Endothelial cell of umbilical vein (primary cell): ENCODE measurements around the gene PPP1R1C. TPM values are rescaled to one million over a fixed set of nuclear protein-coding genes. Genes with fewer than 3 reads are reported as not detected.
"Not testable (repeated sequence)": the region's sequence is repeated elsewhere in the genome, so short reads cannot be mapped to it uniquely, and the experiment has no call there.

ENCODE experiments used
- BruUV-seq: library from RNA; stranded (reverse); fragments of 400-500 nt; replicated peaks from 2 replicates; lab custom pipeline; 2021; lab: Mats Ljungman, UMichigan
- CTCF ChIA-PET: fragments of 300-600, 350-600 bp; sonication (Branson Sonifier 250); formaldehyde crosslinking; loops from one replicate; lab custom pipeline; 2021; ENCODE audit warnings: antibody characterized with exemption, inconsistent platforms; lab: Charles Lee
- POLR2A ChIA-PET: fragments of 300-600, 350-600 bp; sonication (Branson Sonifier 250); formaldehyde crosslinking; loops from one replicate; lab custom pipeline; 2021; ENCODE audit warnings: antibody characterized with exemption, inconsistent platforms; lab: Charles Lee
- DNase-seq: peaks from one replicate; pipeline ENCODE4 v3.0.0-alpha.2; 2011; ENCODE audit warnings: low read depth, low spot score
- FAIRE-seq: peaks from 2 replicates; lab custom pipeline; 2011; peaks lifted over from hg19 to GRCh38; lab: Jason Lieb, UNC
- H2AFZ ChIP-seq: 2 replicates; pipeline ENCODE4 v1.6.0; 2012; ENCODE audit warnings: low read depth, low read length, control low read depth, inconsistent platforms
- H3K27ac ChIP-seq: 2 replicates; pipeline ENCODE4 v1.5.1; 2011; ENCODE audit warnings: low read depth, mild to moderate bottlenecking, control low read depth, low read length, moderate library complexity; ENCODE audit not compliant: insufficient read depth
- H3K27me3 ChIP-seq, 2 experiments: 2 replicates each; pipeline versions ENCODE4 v1.6.0 to v1.6.1; 2011; ENCODE audit warnings: low read length in 2 of 2, mixed read lengths in 1 of 2; ENCODE audit not compliant: control insufficient read depth in 2 of 2, insufficient read depth in 2 of 2
- H3K36me3 ChIP-seq, 2 experiments: 2 replicates in 1 of 2; 3 replicates in 1 of 2; pipeline ENCODE4 v1.5.1; 2011; ENCODE audit warnings: low read length in 2 of 2, mild to moderate bottlenecking in 1 of 2, moderate library complexity in 1 of 2; ENCODE audit not compliant: control insufficient read depth in 2 of 2, insufficient read depth in 2 of 2; ENCODE audit errors: extremely low read depth in 1 of 2
- H3K4me1 ChIP-seq: 3 replicates; pipeline ENCODE4 v1.5.1; 2011; ENCODE audit warnings: mild to moderate bottlenecking, low read length; ENCODE audit not compliant: control insufficient read depth, insufficient read depth; ENCODE audit errors: extremely low read depth
- H3K4me2 ChIP-seq: 2 replicates; pipeline ENCODE4 v1.6.1; 2011; ENCODE audit warnings: low read length, control low read depth, mixed read lengths; ENCODE audit not compliant: insufficient read depth
- H3K4me3 ChIP-seq, 3 experiments: fragments of 200-600 bp in 1 of 3; sonication (generic), shearing (Covaris generic) in 1 of 3; replicated peaks in 1 of 3; 2 replicates each; pipeline ENCODE4 v1.5.1; 2011 to 2016; ENCODE audit warnings: control low read depth in 3 of 3, low read length in 3 of 3, mild to moderate bottlenecking in 2 of 3, inconsistent platforms in 1 of 3, low read depth in 1 of 3, moderate library complexity in 1 of 3; ENCODE audit not compliant: insufficient read depth in 1 of 3
- H3K79me2 ChIP-seq: 2 replicates; pipeline ENCODE4 v1.6.0; 2012; ENCODE audit warnings: low read length, inconsistent platforms; ENCODE audit not compliant: control insufficient read depth, insufficient read depth
- H3K9ac ChIP-seq: replicated peaks from 2 replicates; pipeline ENCODE3; 2011; ENCODE audit warnings: low read length, control low read depth; ENCODE audit not compliant: insufficient read depth; ENCODE audit errors: extremely low read depth
- H3K9me1 ChIP-seq: replicated peaks from 3 replicates; pipeline ENCODE4 v1.6.0; 2011; ENCODE audit warnings: mild to moderate bottlenecking, low read length; ENCODE audit not compliant: control insufficient read depth, insufficient read depth; ENCODE audit errors: extremely low read depth
- H3K9me3 ChIP-seq: replicated peaks from 2 replicates; pipeline ENCODE4 v1.5.1; 2012; ENCODE audit warnings: low read length, inconsistent platforms; ENCODE audit not compliant: control insufficient read depth, insufficient read depth
- H4K20me1 ChIP-seq: replicated peaks from 2 replicates; pipeline ENCODE3; 2011; ENCODE audit warnings: mild to moderate bottlenecking, low read length; ENCODE audit not compliant: control insufficient read depth, insufficient read depth; ENCODE audit errors: extremely low read depth
- EZH2 ChIP-seq: IDR thresholded peaks from 2 replicates; pipeline ENCODE4 v1.6.1; 2012; ENCODE audit warnings: borderline replicate concordance, low read depth, mild to moderate bottlenecking, moderate library complexity, low read length, inconsistent platforms; ENCODE audit not compliant: severe bottlenecking
- FOS ChIP-seq: IDR thresholded peaks from 2 replicates; pipeline ENCODE4 v1.6.1; 2011; ENCODE audit warnings: mild to moderate bottlenecking, low read length, moderate library complexity, borderline replicate concordance; ENCODE audit not compliant: insufficient read depth
- GATA2 ChIP-seq: IDR thresholded peaks from 2 replicates; pipeline ENCODE4 v1.7.0; 2011; ENCODE audit warnings: low read depth, mild to moderate bottlenecking, moderate library complexity, mixed read lengths, low read length; ENCODE audit not compliant: insufficient read length, insufficient read depth
- JUN ChIP-seq: IDR thresholded peaks from 2 replicates; pipeline ENCODE4 v1.6.1; 2011; ENCODE audit warnings: borderline replicate concordance, low read depth; ENCODE audit not compliant: insufficient read length, insufficient read depth
- dilution Hi-C: fragments of 300-500 bp; cut with MboI; formaldehyde crosslinking; loops from one replicate; pipeline ENCODE4 v1.15.0; 2019; ENCODE audit warnings: low sequenced_read_pairs; ENCODE audit not compliant: extremely low pct_ligation_motif_present
- intact Hi-C: fragments of 100-400 bp; cut with micrococcal nuclease; formaldehyde crosslinking; loops from one replicate; pipeline ENCODE4 v1.10.0; 2022
- polyA plus RNA-seq, 4 experiments: library from polyadenylated mRNA; depleted of rRNA in 3 of 4; stranded (reverse) in 3 of 4; unstranded in 1 of 4; fragments of >200 nt; gene quantifications; 2 replicates each; pipeline versions ENCODE4 v1.2.1 to v1.2.3, GENCODE V29; 2011 to 2012; ENCODE audit warnings: missing spikeins in 1 of 4
- total RNA-seq: library from RNA; stranded (reverse); gene quantifications from 2 replicates; pipeline ENCODE4 v1.2.3, GENCODE V29; 2021

Gene PPP1R1C
- total and polyA plus RNA-seq, 2 donors (not counting 3 experiments of a cell fraction or from before 2014, with no cell fraction given): 0.26 TPM; not detected in 1

DNA sequence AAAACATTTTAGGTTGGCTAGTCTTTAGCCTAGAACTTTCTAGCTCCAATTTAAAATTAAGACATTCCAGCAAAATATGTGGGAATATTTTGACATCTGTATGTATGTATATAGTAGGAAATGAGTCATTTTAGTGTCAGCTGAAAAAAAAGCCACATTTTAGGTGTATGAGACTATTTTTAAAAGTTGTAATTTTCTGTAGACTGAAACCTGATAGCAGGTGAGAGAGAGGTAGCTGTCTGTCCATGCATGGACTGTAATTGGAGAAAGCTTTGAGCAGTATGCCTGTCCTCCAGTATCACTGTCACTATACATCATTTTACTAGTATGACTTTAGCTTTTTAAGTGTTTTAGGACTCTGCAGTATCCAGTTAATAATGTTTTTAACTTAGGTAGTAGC is 26.1 kb upstream of the PPP1R1C start:
- FAIRE-seq: peak; percentile 42
- BruUV-seq: no TSS peak
- TF ChIP-seq EZH2 (no peak), JUN (peak; percentile 62), GATA2 (no peak), FOS (peak; percentile 72)
- Histone ChIP-seq H3K4me1 (peaks cover 28% of the 10 kb centered on the region), H3K9ac (no peak overlapping the region), H3K9me1 (no peaks in the 10 kb centered on the region), H3K36me3 (no peaks in the 10 kb centered on the region), H3K4me3 (no peak overlapping the region), H3K79me2 (no peaks in the 10 kb centered on the region), H3K4me2 (peak overlapping the region; percentile 9), H3K9me3 (no peaks in the 10 kb centered on the region), H3K27ac (no peak overlapping the region), H4K20me1 (no peaks in the 10 kb centered on the region), H3K27me3 (no peaks in the 10 kb centered on the region), H2AFZ (no peak overlapping the region)
- dilution Hi-C loops: no loop called here
- ChIA-PET POLR2A (interaction anchor here (0.6 kb wide), 1 partner anchor 1262 kb away, joined by 3 read pairs; no protein-coding TSS in a partner anchor), CTCF (interaction anchor here (0.8 to 2.0 kb wide), 4 partner anchors 118 to 301 kb away, joined by 3 to 8 read pairs (median 6); no protein-coding TSS in a partner anchor)
- DNase-seq: peak; percentile 42
- intact Hi-C loops: no loop called here

DNA sequence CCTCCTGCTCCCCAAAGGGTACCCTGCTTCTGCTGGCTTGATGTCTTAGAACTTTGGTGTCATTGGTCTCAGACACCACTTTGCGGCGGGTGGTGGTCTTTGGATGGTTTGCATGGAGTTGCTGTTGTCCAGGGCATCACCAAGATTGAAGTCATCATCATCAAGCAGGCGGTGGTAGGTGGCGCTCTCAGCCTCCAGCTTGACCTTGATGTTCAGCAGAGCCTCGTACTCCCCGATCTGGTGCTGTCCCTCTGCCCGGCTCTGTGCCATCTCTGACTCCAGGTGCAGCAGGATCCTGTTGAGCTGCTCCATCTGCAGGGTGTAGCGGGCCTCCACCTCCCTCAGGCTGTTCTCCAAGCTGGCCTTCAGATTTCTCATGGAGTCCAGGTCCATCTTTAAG is 24.5 kb upstream of the PPP1R1C start:
- H3K9me1 ChIP-seq, H3K27me3 ChIP-seq, H3K4me3 ChIP-seq, FAIRE-seq, H4K20me1 ChIP-seq, intact Hi-C loops, H3K79me2 ChIP-seq, POLR2A ChIA-PET, H2AFZ ChIP-seq, H3K36me3 ChIP-seq, H3K9ac ChIP-seq, DNase-seq, BruUV-seq, H3K9me3 ChIP-seq, dilution Hi-C loops, H3K27ac ChIP-seq, H3K4me2 ChIP-seq: not testable (repeated sequence)
- CTCF ChIA-PET: interaction anchor here (0.7 kb wide), 1 partner anchor 116 kb away, joined by 3 read pairs; no protein-coding TSS in a partner anchor
- peaks cover 17% of the 10 kb centered on the region for H3K4me1 ChIP-seq
